IPS-11a (cell line): Measurements from ENCODE around the gene RWDD2A.

Experiments
- H3K4me3 ChIP-seq: one replicate; pipeline ENCODE4 v1.5.1; 2013; ENCODE audit warnings: low read depth, low read length, control low read depth

RWDD2A gene

DNA sequence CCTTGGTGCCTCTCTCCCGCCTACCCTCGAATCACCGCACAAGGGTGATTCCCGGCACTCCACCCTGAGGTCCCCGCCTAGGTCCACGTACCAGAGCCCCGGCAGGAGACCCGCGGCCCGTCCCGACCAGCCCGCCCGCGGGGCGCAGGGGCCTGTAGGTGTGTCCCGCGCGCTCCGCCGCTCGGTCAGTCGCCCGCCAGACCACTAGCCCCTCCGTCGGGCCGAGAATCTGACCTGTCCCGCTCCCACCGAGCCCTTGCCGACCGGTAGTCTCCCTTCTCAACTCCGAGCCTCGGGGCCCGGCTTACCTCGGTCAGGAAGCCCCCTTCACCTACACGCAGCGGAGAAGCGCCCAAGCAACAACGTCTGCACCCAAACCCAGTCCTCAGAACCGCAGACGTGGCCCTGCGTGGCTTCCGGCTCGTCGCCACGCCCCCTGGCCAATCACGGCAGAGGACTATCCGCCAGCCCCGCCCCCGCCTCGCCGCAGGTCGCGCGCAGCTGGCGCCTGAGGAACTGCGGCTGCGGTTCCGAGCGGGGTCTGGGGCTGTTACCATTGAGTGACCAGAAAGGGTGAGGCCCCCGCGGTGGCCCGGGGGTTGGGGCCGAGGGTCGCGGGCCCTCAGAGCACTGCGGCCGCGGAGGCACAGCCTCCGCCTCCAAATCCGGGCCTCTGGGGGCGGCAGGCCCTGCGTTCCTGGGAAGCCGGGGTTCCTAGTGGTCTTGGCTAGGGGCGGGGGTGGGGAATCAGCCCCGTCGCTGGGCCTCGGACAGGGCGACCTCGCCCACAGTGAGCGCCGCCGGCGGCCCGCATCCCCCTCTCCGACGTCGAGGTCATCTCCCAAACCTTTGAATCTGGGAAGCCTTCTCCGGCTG, at the start of gene RWDD2A, which contains the start of gene PGM3:
Gene RWDD2A (plus strand): TSS at position 487 of the 876 bp plus-strand sequence. CDS start 1,095 bp downstream, outside the sequence.
Gene PGM3 (minus strand): TSS at position 395 of the 876 bp plus-strand sequence. CDS start 2,253 bp downstream, outside the sequence.
- H3K4me3 ChIP-seq, result peak within 1 kb of the TSS; percentile 81

DNA sequence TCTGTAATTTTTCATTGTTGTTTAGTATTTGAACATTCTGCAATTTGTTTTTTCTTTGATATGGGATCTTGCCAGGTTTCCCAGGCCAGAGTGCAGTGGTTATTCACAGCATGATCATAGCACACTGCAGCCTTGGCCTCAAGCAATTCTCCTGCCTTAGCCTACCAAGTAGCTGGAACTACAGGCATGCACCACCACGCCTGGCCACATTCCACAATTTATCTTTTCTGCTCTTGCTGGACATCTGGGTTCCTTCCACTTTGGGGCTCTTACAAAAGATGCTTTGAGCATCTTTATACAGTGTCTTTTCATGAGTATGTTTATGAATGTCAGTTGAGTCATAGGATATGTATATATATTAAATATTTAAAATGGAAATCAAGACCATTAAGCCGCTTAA, 42.0 kb upstream of the RWDD2A start:
- H3K4me3 ChIP-seq, result no peak overlapping the region

DNA sequence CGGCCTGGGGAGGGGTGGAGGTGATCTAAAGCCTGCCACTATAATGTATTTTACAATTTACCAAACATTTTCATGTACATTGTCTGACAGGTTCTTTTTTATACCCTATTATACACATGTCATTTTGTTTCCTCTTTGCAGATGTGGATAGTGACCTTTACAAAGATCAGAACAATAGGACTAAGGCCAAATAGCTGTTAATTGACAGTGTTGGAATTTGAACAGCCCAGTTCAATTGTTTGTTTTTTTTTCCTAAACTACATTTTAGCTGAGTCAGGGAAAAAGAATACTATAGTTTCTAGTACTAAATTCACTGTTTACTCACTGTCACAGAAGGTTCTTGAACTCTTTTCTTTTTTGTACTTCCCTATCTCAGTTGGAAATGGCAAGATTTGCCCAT, 40.2 kb upstream of the RWDD2A start:
- no peak overlapping the region for H3K4me3 ChIP-seq

DNA sequence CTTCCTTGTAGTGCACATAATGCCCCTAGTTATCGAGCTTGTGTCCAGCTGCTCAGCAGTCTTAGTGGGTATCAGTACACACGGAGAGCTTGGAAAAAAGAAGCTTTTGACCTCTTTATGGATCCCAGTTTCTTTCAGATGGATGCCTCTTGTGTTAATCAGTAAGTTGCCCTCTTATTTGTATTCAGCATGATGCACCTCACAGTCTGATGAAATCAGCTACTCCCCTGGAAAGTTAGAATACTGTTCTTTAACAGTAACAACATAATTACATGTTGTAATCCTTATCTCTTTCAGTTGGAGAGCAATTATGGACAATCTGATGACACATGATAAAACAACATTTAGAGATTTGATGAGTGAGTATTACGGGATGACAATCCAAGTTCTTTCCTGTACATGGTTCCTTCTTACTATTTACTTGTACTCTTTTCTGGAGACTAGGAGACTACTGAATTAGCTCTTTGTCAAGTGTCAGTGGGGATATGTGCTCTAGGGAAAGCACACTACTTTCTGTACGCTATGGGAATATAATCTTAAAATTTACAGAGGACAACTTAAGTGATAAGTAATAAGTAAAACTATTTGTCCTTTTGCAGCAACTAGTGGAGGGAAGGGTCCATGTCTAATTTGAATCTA, 39.2 kb upstream of the RWDD2A start:
- H3K4me3 ChIP-seq, result no peak overlapping the region

DNA sequence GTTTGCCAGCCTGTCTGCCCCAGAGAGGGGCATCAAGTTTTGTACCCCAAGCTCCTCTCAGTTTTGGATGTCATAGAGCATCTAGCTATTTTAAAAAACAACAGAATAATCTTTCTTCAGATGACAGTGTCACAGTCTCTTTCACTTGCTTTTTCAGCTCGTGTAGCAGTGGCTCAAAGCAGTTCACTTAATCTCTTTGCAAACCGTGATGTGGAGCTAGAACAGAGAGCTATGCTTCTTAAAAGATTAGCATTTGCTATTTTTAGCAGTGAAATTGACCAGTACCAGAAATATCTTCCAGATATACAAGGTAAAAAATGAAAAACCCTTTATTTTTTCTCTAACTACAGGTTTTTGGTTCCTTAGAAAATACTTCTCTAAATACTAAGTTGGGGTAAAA, 37.4 kb upstream of the RWDD2A start:
- no peak overlapping the region for H3K4me3 ChIP-seq

DNA sequence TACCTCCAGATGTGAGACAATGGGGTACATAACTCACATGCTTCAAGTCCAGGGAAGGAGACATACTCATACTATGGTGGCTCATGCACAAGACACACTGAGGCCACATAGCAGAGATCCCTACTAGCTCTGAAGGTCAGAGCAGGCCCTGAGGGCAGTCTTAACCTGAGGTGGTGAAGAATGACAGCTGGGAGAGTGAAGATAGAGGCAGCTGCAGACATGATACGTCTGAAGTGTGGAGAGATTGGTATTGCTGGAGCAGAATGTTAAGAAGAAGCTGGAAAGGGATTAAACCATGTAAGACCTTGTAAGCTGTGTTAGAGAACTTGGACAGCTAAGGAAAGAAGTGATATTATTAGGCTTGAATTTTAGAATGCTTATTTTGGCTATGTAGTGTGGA, 33.0 kb upstream of the RWDD2A start:
- H3K4me3 ChIP-seq, result no peak overlapping the region

DNA sequence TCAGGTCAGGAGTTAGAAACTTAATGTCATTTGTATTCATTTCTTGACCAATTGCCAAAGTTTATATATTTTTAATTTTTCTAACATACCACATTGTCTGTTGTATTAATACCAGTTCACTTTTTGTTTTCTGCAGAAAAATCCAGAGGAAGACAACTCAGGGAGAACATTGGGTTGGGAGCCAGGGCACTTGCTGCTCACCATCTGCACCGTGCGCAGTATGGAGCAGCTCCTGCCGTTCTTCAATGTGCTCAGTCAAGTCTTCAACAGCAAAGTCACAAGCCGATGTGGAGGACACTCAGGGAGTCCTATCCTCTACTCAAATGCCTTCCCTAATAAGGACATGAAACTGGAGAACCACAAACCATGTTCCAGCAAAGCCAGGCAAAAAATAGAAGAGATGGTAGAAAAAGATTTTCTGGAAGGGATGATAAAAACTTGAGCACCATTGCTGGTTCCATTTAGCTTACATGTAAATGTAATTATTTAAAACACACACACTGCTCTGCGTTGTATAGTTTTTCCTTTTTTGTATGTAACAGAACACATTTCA, 25.4 kb upstream of the RWDD2A start:
- H3K4me3 ChIP-seq, result no peak overlapping the region

DNA sequence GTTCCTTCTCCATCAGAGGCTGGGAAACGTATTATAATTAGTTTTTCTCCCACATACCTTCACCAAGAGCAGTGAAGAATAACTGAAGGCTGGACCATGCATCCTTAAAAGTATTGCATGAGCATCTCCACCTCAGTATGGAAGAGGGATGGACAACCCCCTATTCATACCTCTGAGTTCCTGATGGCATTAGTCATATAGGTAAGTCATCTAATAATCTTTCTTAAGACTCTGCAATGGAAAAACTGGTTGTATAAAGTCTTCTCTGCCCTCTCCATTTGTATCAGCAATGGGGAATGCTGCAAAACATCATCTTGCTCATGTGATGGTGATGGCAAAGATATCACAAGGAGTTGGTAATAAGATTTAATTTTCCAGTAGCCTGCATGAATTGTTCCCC, 24.6 kb upstream of the RWDD2A start:
- no peak overlapping the region for H3K4me3 ChIP-seq

DNA sequence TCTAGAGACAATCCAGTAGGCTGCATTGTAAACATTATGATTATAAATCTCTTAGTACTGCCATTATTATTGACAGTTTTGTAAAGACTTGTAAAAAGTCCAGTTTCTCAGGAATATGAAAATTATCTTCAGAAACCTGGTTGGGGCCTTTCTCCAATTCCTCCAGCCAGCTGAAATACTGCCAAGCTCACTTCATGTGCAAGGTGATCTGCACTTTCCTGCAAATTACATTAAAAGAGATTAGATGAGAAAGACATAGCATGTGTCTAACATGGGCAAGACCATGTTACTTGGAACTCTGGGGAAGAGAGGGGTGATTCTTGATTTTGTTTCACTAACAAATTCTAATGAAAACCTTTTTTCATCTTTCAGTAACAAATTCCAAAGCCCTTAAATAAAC, 24.1 kb upstream of the RWDD2A start:
- H3K4me3 ChIP-seq, result no peak overlapping the region

DNA sequence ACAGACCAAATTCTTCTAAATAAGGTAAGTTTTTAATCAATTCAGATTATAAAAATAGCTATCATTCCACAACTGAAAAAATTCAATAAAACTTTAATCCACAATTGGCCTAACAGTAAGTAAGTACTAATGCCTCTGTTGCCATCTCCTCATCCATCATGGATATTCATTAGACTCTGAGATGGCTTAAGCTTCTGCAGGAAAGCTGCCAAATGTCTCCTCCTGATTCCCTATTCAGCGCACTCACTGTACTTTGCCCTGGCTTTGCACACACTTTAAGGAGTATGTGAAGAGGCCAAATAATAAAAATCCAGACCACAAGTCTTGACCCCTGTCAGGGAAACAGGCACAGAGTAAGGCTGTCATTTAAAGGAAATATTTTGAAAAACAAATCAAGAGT, 23.6 kb upstream of the RWDD2A start:
- H3K4me3 ChIP-seq, result no peak overlapping the region

DNA sequence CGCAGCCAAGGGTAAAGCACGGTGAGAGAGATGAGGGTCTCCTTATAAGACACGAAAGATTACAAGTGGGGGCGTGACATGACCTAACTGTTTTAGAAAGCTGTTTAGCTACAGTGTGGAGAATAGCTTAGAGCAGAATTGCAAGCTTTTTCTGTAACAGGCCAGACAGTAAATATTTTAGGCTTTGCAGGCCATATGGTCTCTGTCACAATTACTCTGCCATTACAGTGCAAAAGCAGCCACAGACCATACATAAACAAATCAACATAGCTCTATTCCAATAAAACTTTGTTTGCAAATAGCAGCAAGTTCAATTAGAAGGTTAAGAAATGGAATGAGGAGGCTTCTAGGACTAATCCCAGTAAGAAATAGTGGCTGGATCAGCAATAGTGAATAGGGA, 16.9 kb upstream of the RWDD2A start:
- no peak overlapping the region for H3K4me3 ChIP-seq

DNA sequence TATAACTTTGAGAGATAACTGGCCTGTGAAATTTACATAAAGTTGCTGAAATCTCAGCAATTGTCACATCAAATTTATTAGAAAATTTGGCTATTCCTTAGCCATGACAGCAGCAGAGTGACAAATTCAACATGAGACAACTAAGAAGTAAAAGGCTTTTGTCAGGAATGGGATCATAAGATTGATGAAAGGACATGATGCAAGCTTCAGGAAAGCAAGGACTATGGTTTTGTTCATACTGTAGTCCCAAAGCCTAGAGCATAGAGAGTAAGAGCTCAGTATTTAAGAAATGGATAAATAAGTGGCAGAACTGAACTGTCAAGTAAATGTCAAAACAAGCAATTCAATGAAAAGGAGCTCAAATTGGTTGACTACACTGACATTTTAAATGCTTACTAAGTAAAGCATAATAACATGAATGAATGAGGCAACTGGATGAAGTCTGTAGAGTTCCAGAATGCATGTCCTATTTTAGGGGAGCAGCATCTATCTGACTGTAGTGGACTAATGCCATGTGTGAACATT, 12.7 kb upstream of the RWDD2A start:
- no peak overlapping the region for H3K4me3 ChIP-seq

DNA sequence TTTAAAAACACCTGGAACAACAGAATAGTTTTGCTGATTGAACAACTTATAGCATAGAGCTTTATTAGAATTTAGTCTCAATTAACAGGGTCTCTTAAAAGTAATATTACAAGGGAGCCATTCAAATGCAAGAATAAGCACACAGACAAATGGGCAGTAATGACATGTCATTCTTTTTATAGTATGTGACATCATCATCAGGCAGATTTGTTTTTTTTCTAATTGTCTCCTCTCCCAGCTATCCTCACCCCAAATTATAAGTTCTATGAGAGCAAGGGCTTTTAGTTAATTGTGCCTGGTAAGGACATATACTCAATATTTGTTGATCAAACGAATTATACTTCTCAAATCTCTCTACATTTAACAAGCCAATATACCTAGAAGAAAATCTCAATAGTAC, 11.0 kb upstream of the RWDD2A start:
- H3K4me3 ChIP-seq, result no peak overlapping the region

DNA sequence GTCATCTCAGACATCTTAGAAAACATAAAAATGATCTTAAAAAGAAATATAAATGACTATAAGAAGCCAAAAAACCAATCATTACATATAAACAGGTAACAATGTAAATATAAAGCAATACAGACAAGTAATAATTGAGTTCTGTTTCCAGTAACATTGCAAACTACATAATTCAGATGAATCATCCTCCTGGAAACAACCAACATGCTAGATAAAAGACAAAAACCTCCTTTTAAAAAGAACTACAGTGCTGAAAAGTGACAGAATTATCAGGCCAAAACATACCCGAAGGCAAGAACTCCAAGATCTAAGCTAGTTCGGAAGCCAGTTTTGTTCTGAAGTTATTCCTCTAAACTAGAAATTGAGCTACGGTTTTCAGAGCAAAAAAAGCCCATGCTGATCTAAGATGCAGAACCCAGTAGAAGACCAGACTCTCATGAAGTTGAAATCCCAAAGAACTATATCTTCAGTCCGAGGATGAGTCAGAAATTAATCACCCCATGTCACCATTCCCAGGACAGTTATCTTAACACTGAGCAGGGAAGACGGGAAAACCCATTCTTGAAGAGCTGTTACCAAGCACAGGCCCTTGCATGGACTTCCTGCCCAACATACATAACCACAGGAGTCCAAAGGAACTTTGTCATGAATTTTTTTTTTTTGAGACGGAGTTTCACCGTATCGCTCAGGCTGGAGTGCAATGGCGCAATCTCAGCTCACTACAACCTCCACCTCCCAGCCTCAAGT, 9.9 kb upstream of the RWDD2A start:
- H3K4me3 ChIP-seq, result no peak overlapping the region

DNA sequence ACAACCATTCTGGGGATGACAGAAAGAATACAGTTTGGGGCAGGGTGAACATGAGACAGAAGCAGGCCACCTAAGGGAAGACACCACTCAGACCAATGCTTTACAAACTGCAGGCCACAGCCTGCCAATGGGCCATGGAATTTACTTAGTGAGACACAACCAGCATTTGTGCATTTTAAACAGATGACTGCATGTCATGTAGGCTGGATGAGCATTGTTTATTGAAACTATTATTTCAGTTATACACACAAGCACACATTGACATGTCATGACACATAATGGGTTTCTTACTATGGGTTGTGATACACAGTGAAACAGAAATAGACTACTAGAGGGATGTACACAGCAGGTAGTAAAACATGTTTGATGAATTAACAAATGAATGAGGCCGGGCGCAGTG, 8.1 kb upstream of the RWDD2A start:
- no peak overlapping the region for H3K4me3 ChIP-seq

DNA sequence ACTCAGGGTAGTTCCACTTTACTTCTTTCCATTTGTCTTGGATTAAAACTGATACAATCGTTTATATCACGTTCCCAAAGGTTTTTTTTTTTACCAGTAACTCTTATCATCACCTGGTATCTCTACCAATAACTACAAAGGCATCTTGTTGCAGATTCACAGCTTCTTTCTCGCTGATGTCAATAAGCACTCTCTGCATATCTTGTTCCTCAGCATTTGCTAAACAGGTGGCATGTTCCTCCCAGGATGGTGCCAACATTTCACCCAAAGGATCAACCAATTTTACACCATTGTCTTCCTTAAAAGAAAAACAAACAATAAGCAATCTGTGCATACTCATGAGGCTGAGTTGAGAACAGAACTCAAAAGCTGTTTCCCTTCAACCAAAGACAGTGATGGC, 4.7 kb upstream of the RWDD2A start:
- no peak overlapping the region for H3K4me3 ChIP-seq

DNA sequence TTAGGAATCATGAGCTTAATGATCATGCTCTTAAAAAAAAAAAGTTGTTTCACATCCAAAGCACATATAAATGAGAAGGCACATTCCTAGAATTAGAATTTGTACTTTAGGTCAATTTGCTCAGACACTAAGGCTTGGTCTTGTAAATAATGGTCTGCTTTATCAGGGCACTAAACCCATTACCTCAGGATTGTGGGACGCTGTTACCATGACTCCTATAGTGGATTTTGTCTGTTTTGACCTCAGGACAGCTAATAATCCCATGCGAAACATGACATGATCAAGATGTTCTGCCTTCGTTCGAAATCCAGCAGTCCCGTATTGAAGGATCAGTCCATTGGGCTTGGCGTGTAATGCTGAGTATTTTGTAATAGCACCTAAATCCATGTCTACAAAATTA, 2.5 kb upstream of the RWDD2A start:
- H3K4me3 ChIP-seq, result no peak overlapping the region

DNA sequence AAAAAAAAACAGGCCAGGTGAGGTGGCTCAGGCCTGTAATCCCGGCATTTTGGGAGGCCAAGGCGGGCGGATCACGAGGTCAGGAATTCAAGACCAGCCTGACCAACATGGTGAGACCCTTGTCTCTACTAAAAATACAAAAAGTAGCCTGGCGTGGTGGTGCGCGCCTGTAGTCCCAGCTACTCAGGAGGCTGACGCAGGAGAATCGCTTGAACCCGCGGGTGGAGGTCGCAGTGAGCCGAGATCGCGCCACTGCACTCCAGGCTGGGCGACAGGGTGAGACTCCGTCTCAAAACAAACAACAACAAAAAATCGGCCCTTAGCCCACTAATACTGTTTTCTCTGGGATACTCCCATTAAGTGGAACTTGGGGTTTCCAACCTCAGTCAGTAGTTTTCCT, 1.2 kb upstream of the RWDD2A start:
- peak overlapping the region; percentile 81 for H3K4me3 ChIP-seq

DNA sequence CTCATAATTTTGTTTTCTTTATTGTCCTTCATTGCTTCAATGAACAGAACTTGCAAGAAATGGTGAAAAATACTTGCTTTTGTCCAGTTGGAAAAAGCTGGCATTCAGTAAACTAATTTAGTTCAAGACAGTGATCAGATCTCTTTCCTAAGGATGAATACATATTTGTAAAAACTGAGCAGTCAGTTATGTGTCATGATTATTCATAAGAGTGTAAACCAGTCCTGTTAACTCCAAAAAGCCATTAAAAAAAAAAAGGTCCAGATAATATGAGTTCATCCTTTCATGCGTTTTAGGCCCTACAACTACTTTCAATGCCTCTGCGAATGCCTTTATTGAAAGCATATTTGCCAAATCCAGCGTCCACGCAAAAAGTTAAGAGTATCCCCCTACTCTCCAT, 701 bp upstream of the RWDD2A start:
- H3K4me3 ChIP-seq, result peak overlapping the region; percentile 81

DNA sequence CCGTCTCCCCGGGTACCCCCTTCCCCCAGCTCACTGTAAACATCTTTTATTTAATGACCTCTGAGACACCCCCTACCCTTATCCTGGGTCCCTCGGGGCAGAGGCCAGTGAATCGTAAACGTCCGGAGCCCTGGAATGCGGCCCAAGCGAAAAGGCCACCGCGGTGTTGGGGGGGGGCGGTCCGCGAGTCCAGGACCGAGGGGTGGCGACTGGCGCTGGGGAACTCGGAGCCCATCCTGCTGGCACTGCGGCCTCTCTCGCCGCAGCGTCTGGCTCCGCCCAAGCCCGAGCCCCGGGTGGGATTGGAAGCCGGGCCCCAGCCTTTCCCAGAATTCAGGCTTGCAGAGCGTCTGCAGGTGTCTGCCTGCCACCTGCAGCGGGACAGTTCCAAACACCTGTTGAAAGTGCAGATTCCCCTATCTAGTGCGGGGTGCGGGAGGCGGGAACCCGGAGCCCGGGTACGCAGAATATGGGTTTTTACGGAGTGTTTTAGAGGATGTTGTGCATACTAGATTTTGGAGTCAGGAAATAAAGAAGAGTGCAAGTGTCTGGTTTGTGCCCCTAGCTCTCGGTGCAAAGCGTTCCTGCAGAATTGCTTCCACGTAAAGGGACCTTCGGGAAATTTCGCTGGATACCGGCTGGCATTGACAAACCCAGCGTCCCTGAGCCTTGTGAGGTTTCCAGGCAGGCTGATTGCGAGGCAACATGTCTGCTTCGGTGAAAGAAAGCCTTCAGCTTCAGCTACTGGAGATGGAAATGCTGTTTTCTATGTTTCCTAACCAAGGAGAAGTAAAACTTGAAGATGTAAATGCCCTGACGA, 800 bp downstream of the RWDD2A start:
- H3K4me3 ChIP-seq, result peak overlapping the region; percentile 81
